Measurements from ENCODE around the gene ASPRV1. TPM values are rescaled to one million over a fixed set of nuclear protein-coding genes. Genes with fewer than 3 reads are reported as not detected.

Gene ASPRV1
- total RNA-seq, 1 experiment from 2014 or later, result 0.48 TPM

- DNase-seq, result no peak
- CTCF ChIA-PET, result no interaction called here
- no peaks in the 10 kb centered on the region for H4K20me1 ChIP-seq (ENCODE audit: insufficient read depth)
- no peak overlapping the region for H2AFZ ChIP-seq
- H3K4me2 ChIP-seq, result no peak overlapping the region
- no peak overlapping the region for H3K27ac ChIP-seq
- no peaks in the 10 kb centered on the region for H3K36me3 ChIP-seq (ENCODE audit: low read depth)
- no peaks in the 10 kb centered on the region for H3K79me2 ChIP-seq (ENCODE audit: low read depth)
- no peaks in the 10 kb centered on the region for H3K9me2 ChIP-seq (ENCODE audit: insufficient read depth)
- no peaks in the 10 kb centered on the region for H3K9me3 ChIP-seq (ENCODE audit: insufficient read depth, low read depth)
- H3K4me3 ChIP-seq, result no peak overlapping the region
- peaks cover 15% of the 10 kb centered on the region for H3K4me1 ChIP-seq (replicated peaks; ENCODE audit: insufficient read depth)
- no TSS peak for BruUV-seq (replicated peaks)
- peaks cover 8% of the 10 kb centered on the region for H3F3A ChIP-seq (ENCODE audit: insufficient read depth, low read depth)
- intact Hi-C loops (cut with micrococcal nuclease; ENCODE audit: unreplicated experiment), result no loop called here
- no peaks in the 10 kb centered on the region for H3K27me3 ChIP-seq (ENCODE audit: insufficient read depth, low read depth)
- POLR2A ChIA-PET (ENCODE audit: unreplicated experiment), result no interaction called here
- TF ChIP-seq CTCF (conservative IDR thresholded peaks at IDR 0.05) (no peak), EZH2 (IDR thresholded peaks at IDR 0.05; ENCODE audit: low read depth) (no peak)
These were observed 22.0 kb upstream of the ASPRV1 start for GRCh38 chr2:69983392-69983966.

GRCh38 chr2:69979902-69980807, 18.7 kb upstream of the ASPRV1 start:
- Histone ChIP-seq H4K20me1 (ENCODE audit: insufficient read depth) (no peaks in the 10 kb centered on the region), H3K79me2 (ENCODE audit: low read depth) (no peaks in the 10 kb centered on the region), H3K9me3 (ENCODE audit: insufficient read depth, low read depth) (no peaks in the 10 kb centered on the region), H3K27me3 (ENCODE audit: insufficient read depth, low read depth) (no peaks in the 10 kb centered on the region), H3K4me2 (no peak overlapping the region), H3K4me1 (replicated peaks; ENCODE audit: insufficient read depth) (0 out of 2 replicates have a peak, but pooled peaks cover 3% of the 10 kb centered on the region), H3K4me3 (no peak overlapping the region), H3K9me2 (ENCODE audit: insufficient read depth) (no peaks in the 10 kb centered on the region), H3K27ac (no peak overlapping the region), H3F3A (ENCODE audit: insufficient read depth, low read depth) (no peaks in the 10 kb centered on the region), H3K36me3 (ENCODE audit: low read depth) (no peaks in the 10 kb centered on the region), H2AFZ (no peak overlapping the region)
- CTCF ChIA-PET, result interaction anchor here (0.6 kb wide), 1 partner anchor 184 kb away, joined by 6 read pairs; no protein-coding TSS in a partner anchor
- DNase-seq, result no peak
- intact Hi-C loops (cut with micrococcal nuclease; ENCODE audit: unreplicated experiment), result no loop called here
- TF ChIP-seq CTCF (conservative IDR thresholded peaks at IDR 0.05), result no peak
- TF ChIP-seq EZH2 (IDR thresholded peaks at IDR 0.05; ENCODE audit: low read depth), result no peak
- POLR2A ChIA-PET (ENCODE audit: unreplicated experiment), result no interaction called here
- BruUV-seq (replicated peaks), result no TSS peak

GRCh38 chr2:69977906-69978482, 16.6 kb upstream of the ASPRV1 start:
- Histone ChIP-seq H3F3A (ENCODE audit: insufficient read depth, low read depth) (no peaks in the 10 kb centered on the region), H3K9me3 (ENCODE audit: insufficient read depth, low read depth) (no peaks in the 10 kb centered on the region), H3K4me1 (replicated peaks; ENCODE audit: insufficient read depth) (0 out of 2 replicates have a peak, but pooled peaks cover 3% of the 10 kb centered on the region), H3K27me3 (ENCODE audit: insufficient read depth, low read depth) (no peaks in the 10 kb centered on the region), H4K20me1 (ENCODE audit: insufficient read depth) (no peaks in the 10 kb centered on the region), H3K4me3 (no peak overlapping the region), H3K79me2 (ENCODE audit: low read depth) (no peaks in the 10 kb centered on the region), H2AFZ (no peak overlapping the region), H3K27ac (no peak overlapping the region), H3K9me2 (ENCODE audit: insufficient read depth) (no peaks in the 10 kb centered on the region), H3K4me2 (no peak overlapping the region), H3K36me3 (ENCODE audit: low read depth) (no peaks in the 10 kb centered on the region)
- intact Hi-C loops (cut with micrococcal nuclease; ENCODE audit: unreplicated experiment), result no loop called here
- ChIA-PET CTCF (interaction anchor here (0.7 kb wide), 1 partner anchor 33 kb away, joined by 9 read pairs; no protein-coding TSS in a partner anchor), POLR2A (ENCODE audit: unreplicated experiment) (no interaction called here)
- TF ChIP-seq CTCF (conservative IDR thresholded peaks at IDR 0.05) (no peak), EZH2 (IDR thresholded peaks at IDR 0.05; ENCODE audit: low read depth) (no peak)
- no peak for DNase-seq
- BruUV-seq (replicated peaks), result no TSS peak
